HepG2 (cell line): Measurements from ENCODE around the gene VTI1B. TPM values are rescaled to one million over a fixed set of nuclear protein-coding genes. Genes with fewer than 3 reads are reported as not detected.

Source experiments
- ERF ChIP-seq: IDR thresholded peaks from 2 replicates; pipeline ENCODE4 v1.6.1; 2018; ENCODE audit warnings: missing biosample characterization, missing genetic modification reagents
- HCFC1 ChIP-seq: fragments of 150-350 bp; IDR thresholded peaks from 2 replicates; pipeline ENCODE4 v1.6.1; 2014; ENCODE audit warnings: low read depth, low read length
- HHEX ChIP-seq: IDR thresholded peaks from 2 replicates; pipeline ENCODE4 v1.6.1; 2016; ENCODE audit warnings: control low read depth
- HIVEP1 ChIP-seq: sonication (generic); formaldehyde crosslinking; IDR thresholded peaks from 2 replicates; pipeline ENCODE4 v1.4.0; 2020; ENCODE audit warnings: mild to moderate bottlenecking, missing genetic modification reagents
- MAX ChIP-seq: IDR thresholded peaks from 2 replicates; pipeline ENCODE4 v1.6.1; 2012; ENCODE audit warnings: inconsistent platforms
- POGZ ChIP-seq: sonication (generic); formaldehyde crosslinking; IDR thresholded peaks from 2 replicates; pipeline ENCODE4 v1.4.0; 2020; ENCODE audit warnings: mild to moderate bottlenecking, missing genetic modification reagents
- PRPF4 ChIP-seq: fragments of 200-400 bp; formaldehyde crosslinking; IDR thresholded peaks from 2 replicates; pipeline ENCODE4 v1.6.1; 2016; ENCODE audit warnings: low read length, low read depth; ENCODE audit not compliant: poor library complexity, severe bottlenecking
- RBM39 ChIP-seq: fragments of 200-400 bp; formaldehyde crosslinking; IDR thresholded peaks from one replicate; pipeline ENCODE4 v1.6.1; 2018; ENCODE audit warnings: antibody characterized with exemption, mild to moderate bottlenecking, low read depth, low read length; ENCODE audit not compliant: poor library complexity, severe bottlenecking
- REST ChIP-seq, 2 experiments: IDR thresholded peaks; 2 replicates each; pipeline ENCODE4 v1.6.1; 2011 to 2012; ENCODE audit warnings: low read length in 2 of 2, borderline replicate concordance in 1 of 2, low read depth in 1 of 2, mild to moderate bottlenecking in 1 of 2, moderate library complexity in 1 of 2
- SIN3B ChIP-seq: fragments of 150-350 bp; IDR thresholded peaks from 2 replicates; pipeline ENCODE4 v1.6.1; 2014; ENCODE audit warnings: low read length
- ZBTB33 ChIP-seq: sonication (generic); formaldehyde crosslinking; IDR thresholded peaks from 2 replicates; pipeline ENCODE4 v1.4.0; 2020; ENCODE audit warnings: missing genetic modification reagents
- ZKSCAN8 ChIP-seq: IDR thresholded peaks from 2 replicates; pipeline ENCODE4 v1.6.1; 2016; ENCODE audit warnings: borderline replicate concordance, missing genetic modification reagents, missing compliant biosample characterization
- ZMYM4 ChIP-seq: sonication (generic); formaldehyde crosslinking; IDR thresholded peaks from 2 replicates; pipeline ENCODE4 v1.8.1; 2023; ENCODE audit warnings: mild to moderate bottlenecking, missing genetic modification reagents
- ZNF672 ChIP-seq: sonication (generic); formaldehyde crosslinking; IDR thresholded peaks from 2 replicates; pipeline ENCODE4 v1.8.1; 2022; ENCODE audit warnings: missing genetic modification reagents
- ZNF878 ChIP-seq: sonication (generic); formaldehyde crosslinking; IDR thresholded peaks from 2 replicates; pipeline ENCODE4 v1.8.1; 2023; ENCODE audit warnings: mild to moderate bottlenecking, missing genetic modification reagents, moderate library complexity
- polyA plus RNA-seq, 8 experiments: library from polyadenylated mRNA; depleted of rRNA in 3 of 8; stranded (reverse) in 7 of 8; unstranded in 1 of 8; fragments of >200 nt; fragmentation: Illumina TruSeq in 4 of 8; extraction: Trizol in 4 of 8; gene quantifications; 2 replicates each; pipeline versions ENCODE4 v1.2.1 to v1.2.3, GENCODE V29; 2011 to 2016; ENCODE audit warnings: low read depth in 4 of 8, missing spikeins in 1 of 8, mixed read lengths in 1 of 8; ENCODE audit not compliant: insufficient read depth in 1 of 8
- total RNA-seq, 5 experiments: library from RNA; depleted of rRNA; stranded (reverse); fragments of >200 nt; fragmentation: Illumina TruSeq; extraction: Trizol; gene quantifications; 2 replicates each; pipeline ENCODE4 v1.2.3, GENCODE V29; 2016; ENCODE audit warnings: low read depth in 1 of 5
- TF ChIP-seq, protein P1 (sequence below): sonication (generic); formaldehyde crosslinking; conservative IDR thresholded peaks from 2 replicates; pipeline ENCODE4 v1.4.0; 2020; ENCODE audit warnings: mild to moderate bottlenecking, missing genetic modification reagents, moderate library complexity
- TF ChIP-seq, protein P2 (sequence below): sonication (generic); formaldehyde crosslinking; IDR thresholded peaks from 2 replicates; pipeline ENCODE4 v1.4.0; 2020; ENCODE audit warnings: mild to moderate bottlenecking, missing genetic modification reagents

The VTI1B gene
- total and polyA plus RNA-seq, 2 of the 13 experiments (the other 11 are each of a cell fraction or from before 2014, with no cell fraction given): 39.0 to 103 TPM

DNA sequence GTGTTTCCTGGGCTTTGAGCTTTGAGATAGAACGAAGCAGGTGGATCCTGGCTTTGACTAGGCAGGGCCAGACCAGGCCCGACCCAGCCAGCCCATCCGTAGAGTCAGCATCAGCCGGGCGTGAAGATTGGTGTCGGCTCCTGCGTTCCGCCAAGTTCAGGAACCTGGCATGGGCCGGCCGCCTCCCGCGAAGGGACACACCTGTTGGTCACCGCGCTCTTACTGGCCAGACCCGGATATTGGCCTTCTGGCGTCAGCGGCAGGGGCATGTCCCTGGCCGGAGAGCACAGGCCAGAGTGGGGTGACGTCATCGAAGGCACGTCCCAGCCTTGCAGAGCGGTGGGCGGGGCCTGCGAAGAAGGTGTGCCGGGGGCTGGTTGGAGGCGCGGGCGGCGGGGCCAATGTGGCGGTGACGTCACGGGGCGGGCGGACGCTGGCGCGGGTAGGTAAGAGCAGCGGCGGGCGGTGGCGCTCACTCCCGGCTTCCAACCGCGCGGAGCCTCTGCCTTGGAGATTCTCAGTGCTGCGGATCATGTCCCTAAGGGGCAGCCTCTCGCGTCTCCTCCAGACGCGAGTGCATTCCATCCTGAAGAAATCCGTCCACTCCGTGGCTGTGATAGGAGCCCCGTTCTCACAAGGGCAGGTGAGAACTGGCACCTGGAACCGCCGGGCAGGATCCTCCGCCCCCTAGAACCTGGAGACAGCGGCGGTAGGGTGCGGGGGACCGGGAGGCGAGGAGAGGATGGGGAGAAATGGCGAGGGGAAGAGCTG, 54.8 kb downstream of the VTI1B start, which contains the start of gene ARG2 (continued):
- TF ChIP-seq REST (IDR thresholded peaks at IDR 0.05; ENCODE audit: borderline replicate concordance in 1 of 2, low read depth in 1 of 2, low read length in 2 of 2) (no peak), PRPF4 (no peak), ZNF878 (CRISPR knock-in tag) (0 out of 2 replicates have a peak, but pooled peaks have one; percentile 45), SIN3B (no peak), ZMYM4 (CRISPR knock-in tag) (peak; percentile 89), HIVEP1 (CRISPR knock-in tag) (peak; percentile 97), RBM39 (no peak), ZBTB33 (0 out of 2 replicates have a peak, but pooled peaks have one; percentile 4), POGZ (CRISPR knock-in tag) (peak; percentile 92), ZKSCAN8 (CRISPR knock-in tag) (no peak), MAX (peak; percentile 79), ZNF672 (CRISPR knock-in tag) (peak; percentile 55; the same call in 1 of the 2 replicates), ERF (peak; percentile 57; the same call in 1 of the 2 replicates), HCFC1 (no peak), HHEX (no peak)
- TF ChIP-seq, protein P1, sequence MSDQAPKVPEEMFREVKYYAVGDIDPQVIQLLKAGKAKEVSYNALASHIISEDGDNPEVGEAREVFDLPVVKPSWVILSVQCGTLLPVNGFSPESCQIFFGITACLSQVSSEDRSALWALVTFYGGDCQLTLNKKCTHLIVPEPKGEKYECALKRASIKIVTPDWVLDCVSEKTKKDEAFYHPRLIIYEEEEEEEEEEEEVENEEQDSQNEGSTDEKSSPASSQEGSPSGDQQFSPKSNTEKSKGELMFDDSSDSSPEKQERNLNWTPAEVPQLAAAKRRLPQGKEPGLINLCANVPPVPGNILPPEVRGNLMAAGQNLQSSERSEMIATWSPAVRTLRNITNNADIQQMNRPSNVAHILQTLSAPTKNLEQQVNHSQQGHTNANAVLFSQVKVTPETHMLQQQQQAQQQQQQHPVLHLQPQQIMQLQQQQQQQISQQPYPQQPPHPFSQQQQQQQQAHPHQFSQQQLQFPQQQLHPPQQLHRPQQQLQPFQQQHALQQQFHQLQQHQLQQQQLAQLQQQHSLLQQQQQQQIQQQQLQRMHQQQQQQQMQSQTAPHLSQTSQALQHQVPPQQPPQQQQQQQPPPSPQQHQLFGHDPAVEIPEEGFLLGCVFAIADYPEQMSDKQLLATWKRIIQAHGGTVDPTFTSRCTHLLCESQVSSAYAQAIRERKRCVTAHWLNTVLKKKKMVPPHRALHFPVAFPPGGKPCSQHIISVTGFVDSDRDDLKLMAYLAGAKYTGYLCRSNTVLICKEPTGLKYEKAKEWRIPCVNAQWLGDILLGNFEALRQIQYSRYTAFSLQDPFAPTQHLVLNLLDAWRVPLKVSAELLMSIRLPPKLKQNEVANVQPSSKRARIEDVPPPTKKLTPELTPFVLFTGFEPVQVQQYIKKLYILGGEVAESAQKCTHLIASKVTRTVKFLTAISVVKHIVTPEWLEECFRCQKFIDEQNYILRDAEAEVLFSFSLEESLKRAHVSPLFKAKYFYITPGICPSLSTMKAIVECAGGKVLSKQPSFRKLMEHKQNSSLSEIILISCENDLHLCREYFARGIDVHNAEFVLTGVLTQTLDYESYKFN (CRISPR knock-in tag): peak; percentile 37; the same call in 1 of the 2 replicates
- TF ChIP-seq, protein P2, sequence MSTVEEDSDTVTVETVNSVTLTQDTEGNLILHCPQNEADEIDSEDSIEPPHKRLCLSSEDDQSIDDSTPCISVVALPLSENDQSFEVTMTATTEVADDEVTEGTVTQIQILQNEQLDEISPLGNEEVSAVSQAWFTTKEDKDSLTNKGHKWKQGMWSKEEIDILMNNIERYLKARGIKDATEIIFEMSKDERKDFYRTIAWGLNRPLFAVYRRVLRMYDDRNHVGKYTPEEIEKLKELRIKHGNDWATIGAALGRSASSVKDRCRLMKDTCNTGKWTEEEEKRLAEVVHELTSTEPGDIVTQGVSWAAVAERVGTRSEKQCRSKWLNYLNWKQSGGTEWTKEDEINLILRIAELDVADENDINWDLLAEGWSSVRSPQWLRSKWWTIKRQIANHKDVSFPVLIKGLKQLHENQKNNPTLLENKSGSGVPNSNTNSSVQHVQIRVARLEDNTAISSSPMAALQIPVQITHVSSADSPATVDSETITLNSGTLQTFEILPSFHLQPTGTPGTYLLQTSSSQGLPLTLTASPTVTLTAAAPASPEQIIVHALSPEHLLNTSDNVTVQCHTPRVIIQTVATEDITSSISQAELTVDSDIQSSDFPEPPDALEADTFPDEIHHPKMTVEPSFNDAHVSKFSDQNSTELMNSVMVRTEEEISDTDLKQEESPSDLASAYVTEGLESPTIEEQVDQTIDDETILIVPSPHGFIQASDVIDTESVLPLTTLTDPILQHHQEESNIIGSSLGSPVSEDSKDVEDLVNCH (CRISPR knock-in tag): no peak
